ENCODE measurements around the gene SH2D3C.

SH2D3C gene

DNA sequence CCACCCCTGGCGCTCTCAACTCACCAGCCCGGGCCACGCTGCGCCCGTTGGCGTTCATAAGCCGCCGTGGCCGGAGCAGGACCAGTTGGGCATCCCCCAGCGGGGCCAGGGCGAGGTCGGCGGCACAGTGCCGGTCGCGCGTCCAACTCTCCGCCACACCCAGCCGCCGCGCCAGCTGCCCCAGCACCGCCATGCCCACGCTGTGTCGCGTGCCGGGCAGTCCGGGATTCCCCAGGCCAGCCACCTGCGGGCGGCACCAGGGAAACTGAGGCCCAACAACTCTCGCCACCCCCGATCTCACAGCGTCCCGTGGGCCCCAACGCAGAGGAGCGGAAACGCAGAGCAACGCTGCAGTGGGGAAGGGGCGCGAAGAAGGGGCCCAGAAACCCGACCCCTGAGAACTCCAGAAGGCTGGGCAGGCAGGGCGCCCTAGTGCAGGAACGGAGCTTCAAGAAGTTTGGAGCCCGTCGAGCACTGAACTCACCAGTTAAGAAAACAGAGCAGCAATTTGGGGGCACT is 63.5 kb downstream of the SH2D3C start:
- peak in 1 of 4 experiments; percentile 18 for DNase-seq

DNA sequence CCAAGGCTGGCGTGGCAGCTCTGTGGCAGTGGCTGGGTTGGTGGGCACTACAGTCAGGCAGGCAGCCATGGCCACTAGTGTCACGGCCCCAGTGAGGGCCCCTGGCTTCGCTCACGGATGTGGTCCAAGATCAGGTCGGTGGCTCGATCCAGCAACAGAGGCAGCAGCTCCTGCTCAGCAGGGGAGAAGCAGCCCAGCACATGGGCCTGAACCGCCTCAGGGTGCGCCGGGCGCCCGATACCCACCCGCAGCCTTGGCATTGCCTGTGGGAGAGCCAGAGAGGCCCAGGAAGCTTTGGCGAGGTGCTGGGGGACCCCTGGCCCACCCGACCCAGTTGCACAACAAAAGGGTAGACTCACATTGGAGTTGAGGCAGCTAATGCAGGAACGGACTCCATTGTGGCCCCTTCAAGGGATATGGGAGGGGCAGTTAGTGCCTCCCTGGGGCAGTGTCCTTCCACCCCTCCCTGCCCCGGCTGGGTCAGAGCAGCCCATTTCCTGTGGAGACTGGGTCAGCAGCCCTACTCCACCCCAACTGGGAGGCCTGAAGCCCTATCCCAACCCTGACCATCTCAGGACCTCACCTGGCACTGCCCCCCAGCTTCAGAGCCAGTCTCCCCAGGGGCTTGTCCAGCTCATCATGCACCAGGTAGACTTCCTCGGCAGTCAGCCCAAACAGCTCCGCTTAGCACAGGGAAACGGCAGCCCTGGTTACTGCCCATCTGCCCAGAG is 64.3 kb downstream of the SH2D3C start:
- DNase-seq = no peak

DNA sequence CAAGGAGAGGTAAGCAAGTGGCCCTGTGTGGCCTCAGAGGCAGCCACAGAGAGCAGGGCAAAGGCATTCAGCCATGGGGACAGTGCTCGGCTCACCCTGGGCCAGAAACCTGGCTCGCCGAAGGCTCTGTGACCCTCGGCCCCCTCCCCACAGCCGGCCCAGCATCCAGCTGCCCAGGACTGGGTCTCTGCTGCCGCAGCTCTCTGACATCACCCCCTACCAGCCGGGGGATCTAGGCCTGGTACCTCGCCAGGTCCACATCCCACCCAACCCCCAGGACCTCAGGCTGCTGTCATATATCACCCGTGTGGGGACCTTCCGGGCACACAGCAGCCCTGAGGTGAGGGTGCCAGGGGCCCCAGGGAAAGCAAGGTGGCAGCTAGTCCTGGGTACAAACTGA is 65.6 kb downstream of the SH2D3C start:
- no peak for DNase-seq

DNA sequence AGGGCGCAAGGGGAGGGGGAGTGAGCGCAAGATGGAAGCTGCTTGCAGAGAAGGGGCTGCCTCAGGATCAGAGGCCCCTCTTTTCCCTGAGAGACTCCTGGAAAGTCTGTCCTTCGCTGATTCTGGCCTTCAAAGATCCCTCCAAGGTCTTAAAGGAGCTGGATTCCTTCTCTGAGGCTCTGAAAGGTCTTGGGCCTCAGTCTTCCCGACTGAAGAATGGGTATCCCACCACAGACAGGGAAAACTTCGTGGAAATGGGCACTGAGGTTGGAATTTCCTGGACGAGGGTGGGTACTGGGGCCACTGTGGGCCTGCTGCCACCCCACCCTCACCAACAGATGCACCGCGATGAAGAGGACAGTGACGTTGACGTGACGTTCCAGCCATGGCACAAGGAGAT is 66.1 kb downstream of the SH2D3C start:
- no peak for DNase-seq

DNA sequence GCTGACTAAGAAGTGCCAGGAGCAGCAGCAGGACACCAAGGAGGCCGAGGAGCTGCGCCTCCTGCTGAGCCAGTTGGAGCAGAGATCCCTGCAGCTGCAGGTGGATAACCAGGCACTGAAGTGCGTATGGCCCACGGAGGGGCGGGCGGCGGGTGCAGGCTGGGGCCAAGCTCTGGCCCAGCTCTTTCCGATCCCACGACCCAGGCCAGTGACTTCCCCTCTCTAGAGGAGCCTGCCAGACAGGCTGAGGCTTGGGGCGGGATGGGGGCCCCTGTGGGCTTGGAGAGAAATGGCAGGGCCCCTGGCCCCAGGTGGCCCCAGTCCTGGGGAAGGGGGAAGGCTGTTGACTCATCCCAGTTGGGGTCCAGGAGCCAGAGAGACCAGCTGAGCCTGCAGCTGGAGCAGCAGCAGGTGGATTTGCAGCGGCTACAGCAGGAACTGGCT is 66.6 kb downstream of the SH2D3C start:
- DNase-seq = no peak

DNA sequence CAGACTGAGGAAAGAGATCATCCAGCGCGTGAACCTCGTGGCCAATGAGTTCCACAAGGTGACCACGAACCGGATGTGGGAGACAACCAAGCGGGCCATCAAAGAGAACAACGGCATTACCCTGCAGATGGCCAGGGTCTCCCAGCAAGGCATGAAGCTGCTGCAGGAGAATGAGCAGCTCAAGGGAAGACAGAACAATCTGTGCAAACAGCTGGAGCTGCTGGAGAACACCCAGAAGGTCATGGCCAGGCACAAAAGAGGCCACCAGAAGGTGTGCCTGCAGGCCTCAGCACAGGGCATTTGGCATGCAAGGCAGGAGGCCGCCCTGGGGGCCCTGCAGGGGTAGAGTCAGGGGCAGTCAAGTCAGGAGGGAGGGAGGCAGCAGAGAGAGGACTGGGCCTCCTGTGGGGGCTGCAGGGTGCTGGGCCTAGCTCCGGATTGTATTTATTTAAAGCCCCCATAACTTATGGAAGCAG is 67.2 kb downstream of the SH2D3C start:
- no peak for DNase-seq

DNA sequence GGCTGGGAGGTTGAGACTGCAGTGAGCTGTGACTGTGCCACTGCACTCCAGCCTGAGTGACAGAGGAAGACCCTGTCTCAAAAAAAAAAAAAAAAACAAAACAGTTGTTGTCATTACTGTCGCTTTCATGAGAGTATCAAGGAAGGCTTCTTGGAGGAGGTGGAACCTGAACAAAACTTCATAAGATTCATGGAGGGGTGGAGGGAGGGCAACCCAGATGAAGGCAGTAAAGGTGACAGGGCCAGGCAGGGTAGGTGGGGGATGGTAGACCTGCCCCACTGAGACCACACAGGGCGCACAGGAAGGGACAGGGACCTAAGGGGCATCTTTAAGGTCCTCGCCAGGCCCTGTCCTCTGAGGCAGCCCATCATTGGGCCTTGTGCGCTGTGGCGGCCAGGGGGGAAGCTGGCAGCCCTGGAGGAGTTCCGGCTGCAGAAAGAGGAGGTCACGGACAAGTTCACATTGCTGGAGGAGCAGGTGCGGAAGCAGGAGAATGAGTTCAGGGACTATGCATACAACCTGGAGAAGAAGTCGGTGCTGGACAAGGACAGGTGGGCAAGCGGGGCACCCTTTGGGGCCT is 68.2 kb downstream of the SH2D3C start:
- no peak for DNase-seq

DNA sequence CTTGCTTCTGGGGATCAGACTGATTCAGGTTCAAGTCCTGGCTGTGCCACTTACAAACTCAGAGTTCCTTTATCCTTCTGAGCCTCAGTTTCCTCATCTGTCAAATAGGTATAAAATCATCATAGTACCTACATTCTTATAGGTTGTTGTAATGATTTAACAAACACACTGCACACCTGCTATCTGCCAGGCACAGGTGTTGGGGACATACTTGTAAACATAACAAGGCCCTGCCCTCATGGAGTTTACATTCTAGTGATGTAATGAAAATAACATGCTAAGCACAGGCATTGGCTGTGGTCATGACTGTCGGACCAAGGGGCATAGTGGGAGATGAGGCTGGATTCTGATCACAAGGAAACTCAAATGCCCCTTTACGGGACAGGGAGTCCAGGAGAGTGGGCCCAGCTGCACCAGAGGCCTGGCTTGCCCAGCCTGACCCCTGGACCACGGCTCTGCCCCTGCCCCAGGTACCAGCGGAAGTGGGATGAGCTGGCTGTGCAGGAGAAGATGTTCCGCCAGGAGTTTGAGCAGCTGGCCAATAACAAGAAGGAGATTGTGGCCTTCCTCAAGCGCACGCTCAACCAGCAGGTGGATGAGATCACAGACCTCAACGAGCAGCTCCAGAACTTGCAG is 69.4 kb downstream of the SH2D3C start:
- no peak for DNase-seq

DNA sequence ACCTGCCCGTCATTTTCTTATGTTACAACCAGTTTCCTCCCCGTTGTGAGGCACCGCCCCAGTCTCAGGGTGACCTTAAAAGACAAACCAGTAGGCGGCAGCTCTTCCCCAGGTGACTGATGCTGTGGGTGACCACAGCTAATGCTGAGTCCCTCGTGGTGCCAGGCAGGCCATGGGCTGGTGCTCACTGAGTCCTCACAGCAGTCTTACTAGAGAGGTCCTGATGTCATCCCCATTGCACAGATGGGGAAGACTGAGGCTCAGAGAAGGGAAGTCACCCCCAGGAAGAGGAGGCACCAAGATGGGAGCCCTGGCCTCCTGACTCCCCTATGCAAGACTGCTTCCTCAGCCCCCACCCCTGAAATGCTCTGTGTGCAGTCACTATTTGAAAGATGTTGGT is 70.7 kb downstream of the SH2D3C start:
- no peak for DNase-seq

DNA sequence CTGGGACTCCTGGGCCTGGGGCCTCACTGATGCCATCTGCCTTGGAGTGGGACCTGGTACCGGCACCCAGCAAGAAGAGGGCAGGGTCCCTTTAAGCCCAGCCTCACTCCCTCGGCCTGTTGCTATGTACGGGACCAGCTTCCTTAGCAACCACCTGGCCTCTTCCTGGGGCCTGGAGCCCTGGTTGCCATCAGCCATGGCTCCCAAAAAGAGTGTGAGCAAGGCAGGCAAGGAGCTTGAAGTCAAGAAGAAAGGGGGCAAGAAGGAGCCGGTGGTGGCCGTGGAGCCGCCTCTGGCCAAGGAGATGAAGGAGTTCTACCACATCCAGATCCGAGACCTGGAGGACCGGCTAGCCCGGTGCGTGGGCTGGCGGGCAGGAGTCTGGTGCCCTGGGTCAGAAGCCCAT is 71.6 kb downstream of the SH2D3C start, which contains the start of gene CFAP157:
TSS of gene CFAP157 (plus strand) at position 153 of the 406 bp plus-strand sequence. CDS start at position 197, 44 bp downstream.
- DNase-seq = no peak

DNA sequence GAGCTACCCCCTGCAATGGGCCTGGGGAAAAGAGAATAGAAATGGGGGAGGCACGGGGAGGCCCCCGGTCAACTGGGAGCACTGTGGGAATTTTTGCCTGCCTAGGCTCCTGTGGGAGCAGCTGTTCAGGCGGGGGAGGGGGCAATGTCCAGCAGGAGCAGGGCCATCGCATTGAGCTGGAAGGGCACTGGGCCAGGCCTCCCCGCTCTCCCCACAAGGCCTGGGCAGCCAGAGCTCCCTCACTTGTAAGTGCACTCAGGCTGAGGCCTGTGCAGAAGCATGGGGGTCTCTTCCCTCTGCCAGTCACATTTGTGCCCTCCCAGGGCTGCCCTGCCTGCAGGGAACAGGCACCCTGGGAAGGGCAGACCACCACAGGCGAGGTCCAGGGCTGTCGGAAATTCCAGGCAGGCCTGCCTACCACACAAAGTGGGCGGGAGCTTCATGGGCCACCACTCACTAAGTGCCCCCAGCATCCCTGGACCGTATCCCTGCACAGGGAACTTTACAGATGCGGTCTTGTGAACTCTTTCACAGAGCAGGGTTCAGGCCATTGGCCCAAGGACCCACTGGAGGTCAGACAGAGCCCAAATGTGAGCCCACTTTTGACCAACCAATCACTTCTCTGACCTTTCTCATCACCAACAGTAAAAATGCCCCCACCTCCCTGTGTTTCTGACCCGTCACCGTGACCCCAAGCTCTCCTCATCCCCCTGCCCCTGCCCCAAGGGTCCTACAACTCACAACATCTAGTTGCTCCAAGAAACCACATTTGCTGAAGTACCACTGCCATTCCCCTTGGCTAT is 72.7 kb downstream of the SH2D3C start:
- DNase-seq = no peak

DNA sequence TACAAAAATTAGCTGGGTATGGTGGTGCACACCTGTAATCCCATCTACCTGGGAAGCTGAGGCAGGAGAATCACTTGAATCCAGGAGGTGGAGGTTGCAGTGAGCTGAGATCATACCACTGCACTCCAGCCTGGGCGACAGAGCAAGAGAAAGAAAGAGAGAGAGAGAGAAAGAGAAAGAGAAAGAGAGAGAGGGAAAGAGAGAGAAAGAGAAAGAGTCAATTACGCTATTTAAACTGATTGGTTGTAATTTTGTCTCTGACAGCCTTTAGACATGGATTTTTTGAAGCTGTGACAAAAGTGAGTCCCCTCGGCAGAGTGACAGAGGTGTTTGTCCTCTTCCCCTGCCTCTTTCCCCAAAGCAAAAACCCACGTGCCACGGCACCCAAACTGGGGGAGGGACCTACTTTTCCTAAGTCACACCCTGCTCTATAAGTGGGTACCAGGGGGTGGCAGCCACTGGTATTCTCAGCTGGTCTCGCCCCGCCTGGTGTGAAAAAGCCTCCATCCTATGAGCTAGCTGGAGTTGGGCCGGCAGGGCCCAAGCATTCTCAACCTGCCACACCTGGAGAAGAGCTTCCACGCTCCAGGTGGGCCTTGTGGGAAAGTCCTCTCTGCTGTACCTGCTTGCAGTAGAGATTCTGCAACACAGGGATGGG is 75.0 kb downstream of the SH2D3C start:
- no peak for DNase-seq

DNA sequence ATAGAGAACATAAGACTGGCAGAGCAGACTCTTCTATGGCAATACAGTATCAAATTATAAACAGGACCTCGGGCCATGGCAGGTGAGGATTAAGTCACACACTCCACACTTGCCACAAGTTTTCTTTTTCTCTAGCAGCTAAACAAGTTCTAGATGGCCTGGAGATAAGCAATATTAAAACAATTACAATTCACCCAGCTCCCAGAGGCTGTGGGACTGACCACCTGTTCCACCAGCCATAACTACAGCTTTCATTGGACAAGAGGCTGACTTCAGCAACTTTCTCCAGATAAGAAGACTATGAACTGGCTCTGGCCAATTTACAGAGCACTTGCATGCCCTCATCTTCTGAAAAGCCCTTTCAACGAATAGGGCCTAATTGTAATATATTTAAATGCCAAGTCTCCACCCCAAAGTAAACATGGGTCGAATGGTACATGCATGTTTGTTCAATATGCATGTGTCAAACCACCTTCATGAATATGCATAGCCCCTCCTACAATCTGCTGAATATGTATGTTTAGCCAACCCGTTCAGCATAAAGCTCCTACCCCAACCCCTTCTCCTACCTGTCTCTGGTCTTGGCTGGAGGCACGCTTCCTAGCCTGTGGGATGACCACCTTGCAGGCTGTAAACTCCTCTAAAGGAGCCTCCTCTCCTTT is 77.7 kb downstream of the SH2D3C start:
- no peak for DNase-seq

DNA sequence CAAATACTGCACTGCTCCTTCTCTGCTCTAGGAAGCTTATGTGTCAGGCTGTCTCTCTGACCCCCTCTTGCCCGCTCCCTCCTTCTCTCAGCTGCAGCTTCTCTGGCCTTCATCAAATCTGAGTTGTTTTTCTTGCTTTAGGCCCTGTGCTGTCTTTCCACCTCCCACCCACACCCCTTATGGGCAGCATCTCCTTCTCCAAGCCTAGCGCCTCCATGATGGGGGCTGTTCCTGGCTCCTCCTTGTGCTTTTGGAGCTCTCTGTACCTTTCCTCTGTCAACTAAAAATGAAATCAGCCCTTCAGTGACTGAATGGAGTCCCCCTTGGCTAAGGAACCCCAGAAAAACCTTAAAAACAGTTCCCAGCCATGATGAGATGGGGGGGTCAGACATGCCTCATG is 78.3 kb downstream of the SH2D3C start:
- DNase-seq = no peak

DNA sequence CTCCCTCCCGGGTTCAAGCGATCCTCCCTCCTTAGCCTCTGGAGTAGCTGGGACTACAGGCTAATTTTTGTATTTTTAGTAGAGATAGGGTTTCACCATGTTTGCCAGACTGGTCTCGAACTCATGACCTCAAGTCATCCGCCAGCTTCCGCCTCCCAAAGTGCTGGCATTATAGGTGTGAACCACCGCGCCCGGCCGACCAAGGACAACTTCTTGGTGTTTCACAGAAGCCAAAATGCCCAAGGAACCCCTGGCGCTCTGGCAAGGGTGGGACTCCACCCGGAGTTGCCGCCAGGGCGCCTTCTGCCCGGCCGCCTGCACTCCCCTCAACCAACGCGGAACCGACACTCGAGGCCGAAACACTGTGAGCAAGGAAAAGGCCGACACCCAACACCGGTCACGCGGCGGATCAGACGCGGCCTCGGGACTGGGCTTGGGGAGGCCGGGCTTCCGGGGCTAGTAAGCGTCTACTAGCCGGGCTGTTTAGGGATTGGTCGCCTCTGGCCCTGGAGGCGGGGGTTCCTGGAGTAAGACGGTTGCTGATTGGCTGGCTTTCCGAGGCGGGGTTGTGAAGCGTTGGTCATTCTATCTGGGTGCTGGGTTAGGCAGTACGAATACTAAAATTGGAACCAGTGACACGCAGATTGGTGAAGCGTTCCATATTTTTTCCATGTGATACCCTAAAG is 79.3 kb downstream of the SH2D3C start:
- DNase-seq = peak; percentile 54 to 70 (median 62)

DNA sequence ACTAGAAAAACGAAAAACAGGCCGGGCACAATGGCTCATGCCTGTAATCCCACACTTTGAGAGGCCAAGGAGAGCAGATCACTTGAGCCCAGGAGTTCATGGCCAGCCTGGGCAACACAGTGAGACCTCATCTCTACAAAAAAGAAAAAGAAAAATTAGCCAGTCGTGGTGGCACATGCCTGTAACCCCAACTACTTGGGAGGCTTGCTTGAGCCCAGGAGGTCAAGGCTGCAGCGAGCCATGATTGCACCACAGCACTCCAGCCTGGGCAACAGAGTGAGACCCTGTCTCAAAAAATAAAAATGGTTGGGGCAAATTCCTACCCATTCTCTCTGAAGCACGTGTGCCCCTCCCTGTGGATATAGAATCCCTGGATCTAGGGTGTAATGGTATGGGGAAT is 80.1 kb downstream of the SH2D3C start:
- DNase-seq = no peak

DNA sequence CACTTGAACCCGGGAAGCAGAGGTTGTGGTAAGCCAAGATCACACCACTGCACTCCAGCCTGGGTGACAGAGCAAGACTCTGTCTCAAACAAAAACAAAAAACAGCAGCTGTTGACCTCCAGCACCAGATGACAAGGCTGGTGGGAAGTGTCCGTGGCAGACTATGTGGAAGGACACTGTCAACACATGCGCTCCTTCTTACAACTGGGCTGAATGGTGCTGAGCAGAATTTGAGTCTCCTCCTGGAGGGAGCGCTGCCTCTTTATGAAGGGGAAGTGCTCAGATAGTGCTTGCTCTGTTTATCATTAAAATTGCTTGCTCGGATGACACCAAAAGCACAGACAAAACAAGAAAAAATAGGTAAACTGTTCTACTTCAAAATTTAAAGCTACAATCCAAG is 80.9 kb downstream of the SH2D3C start:
- no peak for DNase-seq

DNA sequence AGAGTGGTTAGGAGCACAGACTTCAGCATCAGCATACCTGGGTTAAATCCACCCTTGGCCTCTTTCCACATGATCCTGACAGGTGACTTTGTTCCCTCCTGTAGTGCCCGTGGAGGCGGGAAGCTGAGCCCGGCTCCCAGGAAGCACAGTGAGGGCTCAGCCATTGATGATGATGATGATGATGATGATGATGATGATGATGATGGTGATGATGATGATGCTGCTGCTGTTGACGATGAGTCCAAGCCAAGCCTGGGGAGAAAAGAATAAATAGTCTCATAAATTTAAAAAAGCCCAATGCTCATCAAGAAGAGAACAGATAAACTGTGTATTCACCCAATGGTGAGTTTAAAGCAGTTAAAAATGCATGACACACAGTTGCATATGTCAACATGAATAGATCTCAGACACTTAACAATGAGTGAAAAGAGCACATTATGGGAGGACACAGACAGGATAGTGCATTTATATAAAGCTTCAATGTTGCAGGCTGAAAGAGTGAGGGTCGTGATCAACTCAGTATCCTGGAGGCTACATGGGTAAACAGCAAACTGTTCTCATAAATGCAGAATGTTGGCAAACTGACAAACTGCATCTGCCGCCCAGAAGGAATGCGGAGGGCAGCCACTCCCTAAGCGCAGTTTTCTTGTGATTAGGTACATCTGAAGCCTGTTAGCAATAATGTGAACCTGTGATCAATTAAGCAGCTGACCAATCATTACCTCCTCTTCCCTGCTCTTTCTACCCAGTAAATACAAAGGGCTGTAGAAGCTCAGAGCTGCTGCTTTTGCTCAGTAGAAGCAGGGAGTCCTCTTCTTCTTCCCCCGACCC is 83.4 kb downstream of the SH2D3C start:
- DNase-seq = no peak

DNA sequence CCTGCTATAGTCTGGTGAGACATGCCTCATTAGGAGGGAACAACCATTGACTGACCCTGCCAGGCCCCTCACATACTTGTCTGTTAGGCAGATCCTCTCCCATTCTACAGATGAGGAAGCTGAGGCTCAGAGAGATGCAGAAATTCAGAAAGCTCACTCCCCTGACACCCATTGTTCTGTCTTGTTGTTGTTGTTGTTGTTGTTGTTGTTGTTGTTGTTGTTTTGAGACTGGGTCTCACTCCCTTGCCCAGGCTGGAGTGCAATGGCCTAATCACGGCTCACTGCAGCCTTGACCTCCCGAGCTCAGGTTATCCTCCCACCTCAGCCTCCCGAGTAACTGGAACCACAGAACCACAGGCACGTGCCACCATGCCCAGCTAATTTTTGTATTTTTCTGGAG is 84.8 kb downstream of the SH2D3C start:
- no peak for DNase-seq

DNA sequence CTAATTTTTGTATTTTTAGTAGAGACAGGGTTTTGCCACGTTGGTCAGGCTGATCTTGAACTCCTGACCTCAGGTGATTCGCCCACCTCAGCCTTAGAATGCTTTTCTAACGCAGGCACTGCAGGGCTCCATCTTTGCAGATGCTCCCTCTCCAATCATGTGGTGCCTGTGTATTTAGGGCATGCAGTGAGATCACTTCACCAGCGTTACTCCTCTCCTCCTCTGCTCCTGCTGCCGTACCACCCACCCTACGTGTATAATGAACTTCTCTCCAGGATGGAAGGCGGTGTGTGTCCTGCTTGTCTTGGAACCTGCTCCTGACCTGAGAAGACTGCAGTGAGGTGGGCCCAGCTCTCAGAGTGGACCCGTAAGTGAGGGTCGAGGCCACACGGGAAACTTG is 85.3 kb downstream of the SH2D3C start:
- no peak for DNase-seq

Measured in activated CD4-positive, CD25-positive, alpha-beta regulatory T cell (primary cell).